NCI-H510A treated with DMSO at 0.1 percent for 48 hours (cell line): Measurements from ENCODE around the gene GTPBP2.
"Not testable (repeated sequence)": the region's sequence is repeated elsewhere in the genome, so short reads cannot be mapped to it uniquely, and the experiment has no call there.

Source experiments
- DNase-seq: peaks from one replicate; lab custom pipeline; 2025; lab: John Stamatoyannopoulos, UW

GTPBP2 gene

GRCh38 chr6:43623880-43624785, 4.9 kb downstream of the GTPBP2 start:
- no peak for DNase-seq

GRCh38 chr6:43622541-43622940, 6.5 kb downstream of the GTPBP2 start:
- DNase-seq = no peak

- no peak for DNase-seq
Observed at GRCh38 chr6:43621836-43622180, 7.3 kb downstream of the GTPBP2 start.

GRCh38 chr6:43621078-43621835, 7.8 kb downstream of the GTPBP2 start:
- no peak for DNase-seq

GRCh38 chr6:43616725-43617472, 12.2 kb downstream of the GTPBP2 start:
- no peak for DNase-seq

GRCh38 chr6:43614396-43614730, 14.7 kb downstream of the GTPBP2 start:
- DNase-seq = no peak

GRCh38 chr6:43613721-43614395, 15.2 kb downstream of the GTPBP2 start:
- no peak for DNase-seq

- no peak for DNase-seq
Observed at GRCh38 chr6:43610431-43610830, 18.6 kb downstream of the GTPBP2 start.

- no peak for DNase-seq
Observed at GRCh38 chr6:43609402-43609801, 19.7 kb downstream of the GTPBP2 start.

- DNase-seq = no peak
Observed at GRCh38 chr6:43608807-43609206, 20.3 kb downstream of the GTPBP2 start.

GRCh38 chr6:43608310-43608763, 20.7 kb downstream of the GTPBP2 start:
- peak; percentile 86 for DNase-seq

- DNase-seq = no peak
Observed at GRCh38 chr6:43606019-43606418, 23.0 kb downstream of the GTPBP2 start.

GRCh38 chr6:43604174-43604573, 24.9 kb downstream of the GTPBP2 start:
- DNase-seq = no peak

- no peak for DNase-seq
Observed at GRCh38 chr6:43600595-43600994, 28.5 kb downstream of the GTPBP2 start.

GRCh38 chr6:43593938-43594337, 35.1 kb downstream of the GTPBP2 start:
- DNase-seq = no peak

- not testable (repeated sequence) for DNase-seq
Observed at GRCh38 chr6:43589564-43589963, 39.5 kb downstream of the GTPBP2 start.

- DNase-seq = no peak
Observed at GRCh38 chr6:43588194-43588593, 40.9 kb downstream of the GTPBP2 start.

- no peak for DNase-seq
Observed at GRCh38 chr6:43584892-43585570, 44.0 kb downstream of the GTPBP2 start.

GRCh38 chr6:43582911-43583310, 46.2 kb downstream of the GTPBP2 start:
- DNase-seq = no peak

GRCh38 chr6:43579171-43579570, 49.9 kb downstream of the GTPBP2 start:
- no peak for DNase-seq

- DNase-seq = no peak
Observed at GRCh38 chr6:43578748-43579147, 50.3 kb downstream of the GTPBP2 start.
